HS-27A (cell line): ENCODE data around the gene PHOX2B.
"Not testable (repeated sequence)": the region's sequence is repeated elsewhere in the genome, so short reads cannot be mapped to it uniquely, and the experiment has no call there.

Experiments used
- DNase-seq: peaks from one replicate; pipeline ENCODE4 v3.0.0-alpha.2; 2012; ENCODE audit warnings: low read depth, missing footprints

PHOX2B gene

DNA sequence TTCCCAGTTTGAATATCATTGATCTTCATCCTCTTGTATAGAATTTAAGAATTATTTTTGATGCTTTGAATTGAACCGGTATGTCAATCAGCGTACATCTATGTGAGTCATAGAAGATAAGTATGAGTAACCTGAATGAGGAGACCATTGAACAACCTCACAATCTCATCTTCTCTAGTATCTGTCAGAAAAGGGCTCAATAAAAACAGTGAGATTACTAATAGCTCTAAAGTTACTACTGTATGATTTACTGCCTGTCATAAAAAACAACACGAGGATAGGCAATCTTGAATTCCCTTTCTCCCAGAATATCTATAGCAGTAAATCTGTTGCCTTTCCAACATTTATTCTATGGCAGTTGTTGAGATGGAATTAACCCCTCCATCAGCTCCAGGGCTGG is 36.1 kb downstream of the PHOX2B start:
- DNase-seq, result no peak

GRCh38 chr4:41711654-41712053 is 36.9 kb downstream of the PHOX2B start:
- not testable (repeated sequence) for DNase-seq

- peak; percentile 65 for DNase-seq
These were observed 38.6 kb downstream of the PHOX2B start for GRCh38 chr4:41709844-41710481.

GRCh38 chr4:41703785-41704184 is 44.7 kb downstream of the PHOX2B start:
- DNase-seq, result no peak

DNA sequence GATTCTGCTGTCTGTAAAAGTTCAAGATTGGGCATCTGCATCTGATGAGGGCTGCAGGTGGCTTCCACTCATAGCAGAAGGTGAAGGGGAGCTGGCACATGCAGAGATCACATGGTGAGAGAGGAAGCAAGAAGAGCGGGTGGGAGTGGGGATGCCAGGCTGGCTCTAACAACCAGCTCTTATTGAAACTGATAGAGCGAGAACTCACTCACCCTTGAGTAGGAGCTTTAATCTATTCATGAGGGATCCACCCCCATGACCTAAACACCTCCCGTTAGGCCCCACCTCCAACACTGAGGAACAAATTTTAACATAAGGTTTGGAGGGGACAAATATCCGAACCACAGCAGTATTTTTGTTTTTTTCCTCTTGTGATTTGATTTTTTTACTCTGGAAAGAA is 45.8 kb downstream of the PHOX2B start:
- no peak for DNase-seq

DNA sequence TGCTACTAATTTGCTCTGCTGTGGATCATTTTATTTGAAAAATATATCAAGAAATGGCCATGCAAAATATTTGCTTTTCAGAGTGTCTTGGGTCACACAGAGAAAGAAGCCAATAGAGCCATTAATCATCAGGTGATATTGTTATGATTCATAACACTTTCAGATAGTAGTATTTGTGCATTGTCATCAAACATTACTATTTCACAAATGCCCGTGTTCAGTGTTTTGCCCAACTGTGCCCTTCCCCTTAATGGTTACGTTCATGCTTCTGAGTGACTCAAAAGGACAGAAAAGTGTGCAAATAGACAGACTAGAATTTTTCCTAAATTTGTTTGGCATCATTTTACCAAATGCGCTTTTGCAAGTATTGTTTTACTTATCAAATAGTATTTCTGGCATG is 46.5 kb downstream of the PHOX2B start:
- DNase-seq, result no peak

GRCh38 chr4:41696763-41697162 is 51.8 kb downstream of the PHOX2B start:
- DNase-seq, result no peak

GRCh38 chr4:41696131-41696530 is 52.4 kb downstream of the PHOX2B start:
- DNase-seq, result no peak
